Measurements from ENCODE around the gene SPANXA2.
"Not testable (repeated sequence)": the region's sequence is repeated elsewhere in the genome, so short reads cannot be mapped to it uniquely, and the experiment has no call there.

DNA sequence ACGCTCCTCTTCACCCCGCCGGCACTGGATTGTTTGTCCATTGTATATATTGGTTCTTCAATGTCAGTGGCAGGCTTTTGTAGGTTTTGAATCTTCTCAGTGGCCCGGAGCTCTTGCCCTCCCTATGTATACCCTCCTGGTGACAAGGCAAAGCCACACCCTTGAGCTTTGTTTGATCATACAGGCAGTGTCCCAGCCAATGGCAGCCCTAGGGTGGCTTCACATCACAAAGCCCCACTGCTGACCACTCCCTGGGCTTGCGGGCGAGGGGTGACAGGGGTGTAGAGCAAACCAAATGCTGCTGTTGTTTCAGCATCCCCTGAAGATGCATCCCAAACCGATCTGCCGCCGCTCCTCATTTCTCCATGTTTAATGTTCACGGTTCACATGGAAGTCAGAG is 4.9 kb upstream of the SPANXA2 start, which contains the start of gene SPANXA1:
- TF ChIP-seq SNAI2 (CRISPR knock-in tag; IDR thresholded peaks at IDR 0.05); RARB (CRISPR knock-in tag; IDR thresholded peaks at IDR 0.05); ARNTL (CRISPR knock-in tag; IDR thresholded peaks at IDR 0.05; ENCODE audit: borderline replicate concordance, low read depth); ZC3H10 (CRISPR knock-in tag; IDR thresholded peaks at IDR 0.05); ZNF8 (CRISPR knock-in tag; IDR thresholded peaks at IDR 0.05); ISL1 (CRISPR knock-in tag; IDR thresholded peaks at IDR 0.05); ESRRG (CRISPR knock-in tag; IDR thresholded peaks at IDR 0.05); PPARA (CRISPR knock-in tag; IDR thresholded peaks at IDR 0.05; ENCODE audit: borderline replicate concordance); BACH2 (CRISPR knock-in tag; IDR thresholded peaks at IDR 0.05; ENCODE audit: borderline replicate concordance): not testable (repeated sequence)
- TF ChIP-seq, protein P1, sequence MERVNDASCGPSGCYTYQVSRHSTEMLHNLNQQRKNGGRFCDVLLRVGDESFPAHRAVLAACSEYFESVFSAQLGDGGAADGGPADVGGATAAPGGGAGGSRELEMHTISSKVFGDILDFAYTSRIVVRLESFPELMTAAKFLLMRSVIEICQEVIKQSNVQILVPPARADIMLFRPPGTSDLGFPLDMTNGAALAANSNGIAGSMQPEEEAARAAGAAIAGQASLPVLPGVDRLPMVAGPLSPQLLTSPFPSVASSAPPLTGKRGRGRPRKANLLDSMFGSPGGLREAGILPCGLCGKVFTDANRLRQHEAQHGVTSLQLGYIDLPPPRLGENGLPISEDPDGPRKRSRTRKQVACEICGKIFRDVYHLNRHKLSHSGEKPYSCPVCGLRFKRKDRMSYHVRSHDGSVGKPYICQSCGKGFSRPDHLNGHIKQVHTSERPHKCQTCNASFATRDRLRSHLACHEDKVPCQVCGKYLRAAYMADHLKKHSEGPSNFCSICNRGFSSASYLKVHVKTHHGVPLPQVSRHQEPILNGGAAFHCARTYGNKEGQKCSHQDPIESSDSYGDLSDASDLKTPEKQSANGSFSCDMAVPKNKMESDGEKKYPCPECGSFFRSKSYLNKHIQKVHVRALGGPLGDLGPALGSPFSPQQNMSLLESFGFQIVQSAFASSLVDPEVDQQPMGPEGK (CRISPR knock-in tag; IDR thresholded peaks at IDR 0.05; ENCODE audit: borderline replicate concordance), result not testable (repeated sequence)
- TF ChIP-seq, protein P2, sequence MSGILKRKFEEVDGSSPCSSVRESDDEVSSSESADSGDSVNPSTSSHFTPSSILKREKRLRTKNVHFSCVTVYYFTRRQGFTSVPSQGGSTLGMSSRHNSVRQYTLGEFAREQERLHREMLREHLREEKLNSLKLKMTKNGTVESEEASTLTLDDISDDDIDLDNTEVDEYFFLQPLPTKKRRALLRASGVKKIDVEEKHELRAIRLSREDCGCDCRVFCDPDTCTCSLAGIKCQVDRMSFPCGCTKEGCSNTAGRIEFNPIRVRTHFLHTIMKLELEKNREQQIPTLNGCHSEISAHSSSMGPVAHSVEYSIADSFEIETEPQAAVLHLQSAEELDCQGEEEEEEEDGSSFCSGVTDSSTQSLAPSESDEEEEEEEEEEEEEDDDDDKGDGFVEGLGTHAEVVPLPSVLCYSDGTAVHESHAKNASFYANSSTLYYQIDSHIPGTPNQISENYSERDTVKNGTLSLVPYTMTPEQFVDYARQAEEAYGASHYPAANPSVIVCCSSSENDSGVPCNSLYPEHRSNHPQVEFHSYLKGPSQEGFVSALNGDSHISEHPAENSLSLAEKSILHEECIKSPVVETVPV (CRISPR knock-in tag; IDR thresholded peaks at IDR 0.05), result not testable (repeated sequence)
- TF ChIP-seq, protein P3, sequence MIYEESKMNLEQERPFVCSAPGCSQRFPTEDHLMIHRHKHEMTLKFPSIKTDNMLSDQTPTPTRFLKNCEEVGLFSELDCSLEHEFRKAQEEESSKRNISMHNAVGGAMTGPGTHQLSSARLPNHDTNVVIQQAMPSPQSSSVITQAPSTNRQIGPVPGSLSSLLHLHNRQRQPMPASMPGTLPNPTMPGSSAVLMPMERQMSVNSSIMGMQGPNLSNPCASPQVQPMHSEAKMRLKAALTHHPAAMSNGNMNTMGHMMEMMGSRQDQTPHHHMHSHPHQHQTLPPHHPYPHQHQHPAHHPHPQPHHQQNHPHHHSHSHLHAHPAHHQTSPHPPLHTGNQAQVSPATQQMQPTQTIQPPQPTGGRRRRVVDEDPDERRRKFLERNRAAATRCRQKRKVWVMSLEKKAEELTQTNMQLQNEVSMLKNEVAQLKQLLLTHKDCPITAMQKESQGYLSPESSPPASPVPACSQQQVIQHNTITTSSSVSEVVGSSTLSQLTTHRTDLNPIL (CRISPR knock-in tag; IDR thresholded peaks at IDR 0.05; ENCODE audit: low read depth), result not testable (repeated sequence)
- TF ChIP-seq, protein P4, sequence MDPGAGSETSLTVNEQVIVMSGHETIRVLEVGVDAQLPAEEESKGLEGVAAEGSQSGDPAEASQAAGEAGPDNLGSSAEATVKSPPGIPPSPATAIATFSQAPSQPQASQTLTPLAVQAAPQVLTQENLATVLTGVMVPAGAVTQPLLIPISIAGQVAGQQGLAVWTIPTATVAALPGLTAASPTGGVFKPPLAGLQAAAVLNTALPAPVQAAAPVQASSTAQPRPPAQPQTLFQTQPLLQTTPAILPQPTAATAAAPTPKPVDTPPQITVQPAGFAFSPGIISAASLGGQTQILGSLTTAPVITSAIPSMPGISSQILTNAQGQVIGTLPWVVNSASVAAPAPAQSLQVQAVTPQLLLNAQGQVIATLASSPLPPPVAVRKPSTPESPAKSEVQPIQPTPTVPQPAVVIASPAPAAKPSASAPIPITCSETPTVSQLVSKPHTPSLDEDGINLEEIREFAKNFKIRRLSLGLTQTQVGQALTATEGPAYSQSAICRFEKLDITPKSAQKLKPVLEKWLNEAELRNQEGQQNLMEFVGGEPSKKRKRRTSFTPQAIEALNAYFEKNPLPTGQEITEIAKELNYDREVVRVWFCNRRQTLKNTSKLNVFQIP (CRISPR knock-in tag; IDR thresholded peaks at IDR 0.05; ENCODE audit: borderline replicate concordance, low read depth), result not testable (repeated sequence)

Data from SK-N-SH treated with all-trans-retinoic acid at 6 μM for 48 hours (cell line).